K562 (cell line): ENCODE results near the gene WDR64. TPM values are rescaled to one million over a fixed set of nuclear protein-coding genes. Genes with fewer than 3 reads are reported as not detected.
"Not testable (repeated sequence)": the region's sequence is repeated elsewhere in the genome, so short reads cannot be mapped to it uniquely, and the experiment has no call there.

Experiments used
- CBFA2T2 ChIP-seq: fragments of 450-650 bp; conservative IDR thresholded peaks from 2 replicates; pipeline ENCODE4 v1.6.1; 2017; ENCODE audit warnings: mild to moderate bottlenecking
- NCOA1 ChIP-seq: fragments of 450-650 bp; IDR thresholded peaks from 2 replicates; pipeline ENCODE4 v1.6.1; 2016; ENCODE audit warnings: low read depth
- polyA plus RNA-seq, 8 experiments: library from polyadenylated mRNA; depleted of rRNA in 4 of 8; stranded (reverse) in 5 of 8; unstranded in 3 of 8; fragments of >200 nt; fragmentation: Nextera tagmentation in 2 of 8; fragmentation: Illumina TruSeq in 1 of 8; extraction: Ambion mirVana in 2 of 8; extraction: Trizol in 1 of 8; gene quantifications; 2 replicates each; pipeline versions ENCODE4 v1.2.1 to v1.2.3, GENCODE V29; 2011 to 2014; ENCODE audit warnings: inconsistent platforms in 1 of 8, missing spikeins in 1 of 8
- total RNA-seq, 7 experiments: library from RNA; depleted of rRNA in 6 of 7; stranded (reverse); fragments of >200 nt in 6 of 7; fragmentation: Illumina TruSeq in 2 of 7; extraction: Trizol in 2 of 7; gene quantifications; 2 replicates each; pipeline versions ENCODE4 v1.2.1 to v1.2.3, GENCODE V29; 2011 to 2021; ENCODE audit warnings: low replicate concordance in 1 of 7
- TF ChIP-seq, protein P1 (sequence below), 2 experiments: fragments of 450-650 bp in 1 of 2; sonication (generic) in 1 of 2; formaldehyde crosslinking in 1 of 2; IDR thresholded peaks; 2 replicates each; pipeline versions ENCODE4 v1.7.1 to v1.9.0; 2016 to 2022; ENCODE audit warnings: inconsistent platforms in 1 of 2, mild to moderate bottlenecking in 1 of 2, missing genetic modification reagents in 1 of 2
- TF ChIP-seq, protein P2 (sequence below), 2 experiments: fragments of 450-650 bp; IDR thresholded peaks; 2 replicates each; pipeline ENCODE4 v1.6.1; 2018; ENCODE audit warnings: mild to moderate bottlenecking in 2 of 2, low read depth in 1 of 2; ENCODE audit not compliant: partially characterized antibody in 2 of 2

WDR64 gene
- total and polyA plus RNA-seq, 9 of the 15 experiments (the other 6 are each of a cell fraction or from before 2014, with no cell fraction given) = 0.06 to 0.29 (median 0.19) TPM; not detected in 5

DNA sequence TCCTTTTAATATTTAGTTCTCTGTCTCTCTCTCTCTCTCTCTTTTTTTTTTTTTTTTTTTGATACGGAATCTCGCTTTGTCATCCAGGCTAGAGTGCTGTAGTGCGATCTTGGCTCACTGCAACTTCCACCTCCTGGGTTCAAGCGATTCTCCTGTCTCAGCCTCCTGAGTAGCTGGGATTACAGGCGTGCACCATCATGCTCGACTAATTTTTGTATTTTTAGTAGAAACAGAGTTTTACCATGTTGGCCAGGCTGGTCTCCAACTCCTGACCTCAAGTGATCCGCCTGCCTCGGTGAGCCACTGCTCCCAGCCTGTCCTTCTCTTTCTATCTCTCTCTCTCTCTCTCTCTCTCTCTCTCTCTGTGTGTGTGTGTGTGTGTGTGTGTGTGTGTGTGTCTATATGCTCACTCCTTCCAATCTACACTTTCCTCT is 83.4 kb downstream of the WDR64 start (continued):
- TF ChIP-seq, protein P1, sequence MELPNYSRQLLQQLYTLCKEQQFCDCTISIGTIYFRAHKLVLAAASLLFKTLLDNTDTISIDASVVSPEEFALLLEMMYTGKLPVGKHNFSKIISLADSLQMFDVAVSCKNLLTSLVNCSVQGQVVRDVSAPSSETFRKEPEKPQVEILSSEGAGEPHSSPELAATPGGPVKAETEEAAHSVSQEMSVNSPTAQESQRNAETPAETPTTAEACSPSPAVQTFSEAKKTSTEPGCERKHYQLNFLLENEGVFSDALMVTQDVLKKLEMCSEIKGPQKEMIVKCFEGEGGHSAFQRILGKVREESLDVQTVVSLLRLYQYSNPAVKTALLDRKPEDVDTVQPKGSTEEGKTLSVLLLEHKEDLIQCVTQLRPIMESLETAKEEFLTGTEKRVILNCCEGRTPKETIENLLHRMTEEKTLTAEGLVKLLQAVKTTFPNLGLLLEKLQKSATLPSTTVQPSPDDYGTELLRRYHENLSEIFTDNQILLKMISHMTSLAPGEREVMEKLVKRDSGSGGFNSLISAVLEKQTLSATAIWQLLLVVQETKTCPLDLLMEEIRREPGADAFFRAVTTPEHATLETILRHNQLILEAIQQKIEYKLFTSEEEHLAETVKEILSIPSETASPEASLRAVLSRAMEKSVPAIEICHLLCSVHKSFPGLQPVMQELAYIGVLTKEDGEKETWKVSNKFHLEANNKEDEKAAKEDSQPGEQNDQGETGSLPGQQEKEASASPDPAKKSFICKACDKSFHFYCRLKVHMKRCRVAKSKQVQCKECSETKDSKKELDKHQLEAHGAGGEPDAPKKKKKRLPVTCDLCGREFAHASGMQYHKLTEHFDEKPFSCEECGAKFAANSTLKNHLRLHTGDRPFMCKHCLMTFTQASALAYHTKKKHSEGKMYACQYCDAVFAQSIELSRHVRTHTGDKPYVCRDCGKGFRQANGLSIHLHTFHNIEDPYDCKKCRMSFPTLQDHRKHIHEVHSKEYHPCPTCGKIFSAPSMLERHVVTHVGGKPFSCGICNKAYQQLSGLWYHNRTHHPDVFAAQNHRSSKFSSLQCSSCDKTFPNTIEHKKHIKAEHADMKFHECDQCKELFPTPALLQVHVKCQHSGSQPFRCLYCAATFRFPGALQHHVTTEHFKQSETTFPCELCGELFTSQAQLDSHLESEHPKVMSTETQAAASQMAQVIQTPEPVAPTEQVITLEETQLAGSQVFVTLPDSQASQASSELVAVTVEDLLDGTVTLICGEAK (IDR thresholded peaks at IDR 0.05) = 0 out of 2 replicates have a peak, but pooled peaks have one; percentile 32
- TF ChIP-seq, protein P1 (CRISPR knock-in tag; IDR thresholded peaks at IDR 0.05) = not testable (repeated sequence)
- TF ChIP-seq NCOA1 = peak; percentile 62
- TF ChIP-seq, protein P2, sequence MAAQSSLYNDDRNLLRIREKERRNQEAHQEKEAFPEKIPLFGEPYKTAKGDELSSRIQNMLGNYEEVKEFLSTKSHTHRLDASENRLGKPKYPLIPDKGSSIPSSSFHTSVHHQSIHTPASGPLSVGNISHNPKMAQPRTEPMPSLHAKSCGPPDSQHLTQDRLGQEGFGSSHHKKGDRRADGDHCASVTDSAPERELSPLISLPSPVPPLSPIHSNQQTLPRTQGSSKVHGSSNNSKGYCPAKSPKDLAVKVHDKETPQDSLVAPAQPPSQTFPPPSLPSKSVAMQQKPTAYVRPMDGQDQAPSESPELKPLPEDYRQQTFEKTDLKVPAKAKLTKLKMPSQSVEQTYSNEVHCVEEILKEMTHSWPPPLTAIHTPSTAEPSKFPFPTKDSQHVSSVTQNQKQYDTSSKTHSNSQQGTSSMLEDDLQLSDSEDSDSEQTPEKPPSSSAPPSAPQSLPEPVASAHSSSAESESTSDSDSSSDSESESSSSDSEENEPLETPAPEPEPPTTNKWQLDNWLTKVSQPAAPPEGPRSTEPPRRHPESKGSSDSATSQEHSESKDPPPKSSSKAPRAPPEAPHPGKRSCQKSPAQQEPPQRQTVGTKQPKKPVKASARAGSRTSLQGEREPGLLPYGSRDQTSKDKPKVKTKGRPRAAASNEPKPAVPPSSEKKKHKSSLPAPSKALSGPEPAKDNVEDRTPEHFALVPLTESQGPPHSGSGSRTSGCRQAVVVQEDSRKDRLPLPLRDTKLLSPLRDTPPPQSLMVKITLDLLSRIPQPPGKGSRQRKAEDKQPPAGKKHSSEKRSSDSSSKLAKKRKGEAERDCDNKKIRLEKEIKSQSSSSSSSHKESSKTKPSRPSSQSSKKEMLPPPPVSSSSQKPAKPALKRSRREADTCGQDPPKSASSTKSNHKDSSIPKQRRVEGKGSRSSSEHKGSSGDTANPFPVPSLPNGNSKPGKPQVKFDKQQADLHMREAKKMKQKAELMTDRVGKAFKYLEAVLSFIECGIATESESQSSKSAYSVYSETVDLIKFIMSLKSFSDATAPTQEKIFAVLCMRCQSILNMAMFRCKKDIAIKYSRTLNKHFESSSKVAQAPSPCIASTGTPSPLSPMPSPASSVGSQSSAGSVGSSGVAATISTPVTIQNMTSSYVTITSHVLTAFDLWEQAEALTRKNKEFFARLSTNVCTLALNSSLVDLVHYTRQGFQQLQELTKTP (IDR thresholded peaks at IDR 0.05; ENCODE audit: low read depth in 1 of 2, partially characterized antibody in 2 of 2) = peak in 1 of 2 experiments; percentile 72
- TF ChIP-seq CBFA2T2 = peak; percentile 57
